ENCODE data around the gene SECTM1.
"Not testable (repeated sequence)": the region's sequence is repeated elsewhere in the genome, so short reads cannot be mapped to it uniquely, and the experiment has no call there.

SECTM1 gene

DNA sequence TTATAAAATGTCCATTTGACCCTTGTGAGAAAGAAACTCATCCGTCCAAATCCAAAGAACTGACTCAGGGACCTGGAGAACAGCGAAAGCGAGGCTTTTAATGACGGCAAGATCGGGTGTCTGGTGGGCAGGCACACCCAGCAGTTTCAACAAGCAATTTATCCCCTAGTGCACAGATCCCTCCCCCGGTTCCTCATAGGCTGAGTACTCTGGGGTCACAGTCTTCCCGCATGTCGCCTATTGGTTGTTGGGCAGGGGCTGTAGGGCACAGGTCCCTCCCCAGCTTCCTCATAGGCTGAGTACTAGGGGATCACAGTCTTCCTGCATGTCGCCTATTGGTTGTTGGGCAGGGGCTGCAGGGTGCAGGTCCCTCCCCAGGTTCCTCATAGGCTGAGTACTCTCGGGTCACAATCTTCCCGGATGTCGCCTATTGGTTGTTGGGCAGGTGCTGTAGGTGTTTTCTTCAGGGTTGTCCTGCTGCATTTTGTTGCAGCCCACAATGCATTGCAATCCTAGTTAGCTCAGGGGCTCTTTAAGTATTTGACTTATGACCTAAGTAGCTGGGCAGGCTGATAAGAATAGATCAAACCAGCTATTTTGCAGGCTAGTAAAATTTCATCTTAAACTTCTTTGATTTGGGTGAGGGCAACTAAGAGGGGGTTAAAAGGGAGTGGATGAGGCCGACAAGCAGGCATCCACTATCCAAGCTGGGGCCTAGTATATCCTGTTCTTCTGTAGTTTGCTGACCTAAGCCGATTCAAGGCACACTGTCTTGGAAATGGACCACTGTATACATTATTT is 34.4 kb upstream of the SECTM1 start:
- DNase-seq, result no peak

- no peak for DNase-seq
These were observed 33.2 kb upstream of the SECTM1 start for GRCh38 chr17:82366749-82367148.

- no peak for DNase-seq
These were observed 32.2 kb upstream of the SECTM1 start for GRCh38 chr17:82365606-82366295.

GRCh38 chr17:82361885-82362633 is 28.5 kb upstream of the SECTM1 start:
- no peak for DNase-seq

DNA sequence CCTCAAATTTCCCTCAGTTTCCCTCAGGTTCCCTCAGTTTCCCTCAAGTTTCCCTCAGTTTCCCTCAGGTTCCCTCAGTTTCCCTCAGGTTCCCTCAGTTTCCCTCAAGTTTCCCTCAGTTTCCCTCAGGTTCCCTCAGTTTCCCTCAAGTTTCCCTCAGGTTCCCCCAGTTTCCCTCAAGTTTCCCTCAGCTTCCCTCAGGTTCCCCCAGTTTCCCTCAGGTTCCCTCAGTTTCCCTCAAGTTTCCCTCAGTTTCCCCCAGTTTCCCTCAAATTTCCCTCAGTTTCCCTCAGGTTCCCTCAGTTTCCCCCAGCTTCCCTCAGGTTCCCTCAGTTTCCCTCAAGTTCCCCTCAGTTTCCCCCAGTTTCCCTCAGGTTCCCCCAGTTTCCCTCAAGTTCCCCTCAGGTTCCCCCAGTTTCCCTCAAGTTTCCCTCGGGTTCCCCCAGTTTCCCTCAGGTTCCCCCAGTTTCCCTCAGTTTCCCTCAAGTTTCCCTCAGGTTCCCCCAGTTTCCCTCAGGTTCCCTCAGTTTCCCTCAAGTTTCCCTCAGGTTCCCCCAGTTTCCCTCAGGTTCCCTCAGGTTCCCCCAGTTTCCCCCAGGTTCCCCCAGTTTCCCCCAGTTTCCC is 26.0 kb upstream of the SECTM1 start:
- DNase-seq, result not testable (repeated sequence)

GRCh38 chr17:82358465-82359350 is 25.1 kb upstream of the SECTM1 start, which contains the start of gene TEX19:
Gene TEX19 (plus strand): TSS chr17:82359247. CDS start chr17:82362151, 2,904 bp downstream.
- DNase-seq, result no peak

GRCh38 chr17:82357394-82357793 is 23.8 kb upstream of the SECTM1 start:
- DNase-seq, result no peak

- DNase-seq, result no peak
These were observed 23.3 kb upstream of the SECTM1 start for GRCh38 chr17:82356845-82357355.

DNA sequence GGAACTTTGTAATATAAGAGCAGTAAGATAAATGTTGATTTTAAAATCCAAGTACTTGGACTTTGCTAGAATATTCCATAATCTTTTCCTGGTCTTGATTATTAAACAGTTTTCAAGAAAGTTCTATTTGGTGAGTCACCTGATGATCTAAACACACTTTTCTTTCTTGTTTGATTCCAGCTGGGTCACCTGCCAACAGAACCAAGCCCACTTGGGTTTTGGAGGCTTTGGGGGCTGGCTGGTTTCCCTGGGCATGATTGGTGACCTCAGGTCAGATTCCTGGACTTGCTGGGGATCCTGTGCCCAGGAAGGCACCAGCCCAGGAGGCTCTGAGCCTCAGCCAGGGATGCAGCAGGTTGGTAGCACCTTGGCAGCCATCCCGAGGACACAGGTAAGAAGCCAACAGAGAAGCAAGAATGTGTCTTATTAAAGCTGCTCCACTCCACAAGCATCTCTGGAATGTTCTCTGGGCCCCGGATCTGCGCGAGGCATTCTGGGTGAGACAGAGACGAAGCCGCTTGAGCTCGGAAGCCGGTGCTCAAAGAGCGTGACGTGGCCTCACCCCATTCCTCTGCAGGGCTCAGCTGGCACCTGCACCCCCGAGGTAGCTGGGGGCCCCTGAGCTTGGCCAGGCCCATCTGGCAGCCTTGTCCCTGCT is 22.3 kb upstream of the SECTM1 start:
- DNase-seq, result peak; percentile 47

DNA sequence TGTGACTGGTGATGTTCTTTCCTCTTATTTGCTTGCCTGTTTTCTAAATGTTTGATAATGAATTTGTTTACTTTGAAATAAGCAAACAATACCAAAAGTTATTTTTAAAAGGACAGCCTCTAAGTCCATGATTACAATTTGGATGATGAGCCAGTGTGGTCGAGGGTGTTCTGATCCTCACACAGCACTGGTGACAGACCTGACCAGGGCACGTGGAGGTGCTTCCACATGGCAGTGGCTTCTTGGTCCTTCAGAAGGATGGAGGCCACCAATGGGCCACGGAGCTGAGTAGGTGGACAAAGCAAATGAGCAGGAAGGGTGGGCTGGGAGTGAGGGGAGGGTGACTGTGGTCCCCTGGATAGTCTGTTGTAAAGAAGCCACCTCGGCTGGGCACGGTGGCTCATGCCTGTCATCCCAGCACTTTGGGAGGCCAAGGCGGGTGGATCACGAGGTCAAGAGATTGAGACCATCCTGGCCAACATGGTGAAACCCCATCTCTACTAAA is 21.3 kb upstream of the SECTM1 start:
- no peak for DNase-seq

- DNase-seq, result no peak
These were observed 19.9 kb upstream of the SECTM1 start for GRCh38 chr17:82353484-82353883.

GRCh38 chr17:82351713-82352488 is 18.3 kb upstream of the SECTM1 start:
- peak; percentile 97 for DNase-seq

- no peak for DNase-seq
These were observed 17.7 kb upstream of the SECTM1 start for GRCh38 chr17:82351254-82351712.

GRCh38 chr17:82350182-82351030 is 16.8 kb upstream of the SECTM1 start:
- no peak for DNase-seq

GRCh38 chr17:82349287-82349701 is 15.7 kb upstream of the SECTM1 start:
- DNase-seq, result no peak

DNA sequence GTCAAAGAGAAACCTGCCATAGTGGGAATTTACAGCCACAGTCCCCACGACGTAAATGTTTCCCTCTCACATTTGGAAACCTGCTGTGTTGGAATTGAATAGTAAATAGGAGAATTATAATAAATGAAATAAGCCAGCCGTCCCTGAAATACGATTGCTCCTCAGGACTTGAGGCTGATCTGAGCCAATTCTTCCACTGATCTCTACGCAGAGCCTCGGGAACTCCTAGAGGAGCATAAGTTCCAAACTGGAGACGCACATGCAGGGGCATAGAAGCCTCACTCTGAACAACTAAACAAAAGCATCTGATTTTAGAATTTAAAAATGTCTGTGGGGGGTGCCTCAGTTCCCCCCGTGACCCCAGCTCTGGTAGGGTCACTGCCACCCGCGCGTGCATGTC is 15.3 kb upstream of the SECTM1 start:
- no peak for DNase-seq

DNA sequence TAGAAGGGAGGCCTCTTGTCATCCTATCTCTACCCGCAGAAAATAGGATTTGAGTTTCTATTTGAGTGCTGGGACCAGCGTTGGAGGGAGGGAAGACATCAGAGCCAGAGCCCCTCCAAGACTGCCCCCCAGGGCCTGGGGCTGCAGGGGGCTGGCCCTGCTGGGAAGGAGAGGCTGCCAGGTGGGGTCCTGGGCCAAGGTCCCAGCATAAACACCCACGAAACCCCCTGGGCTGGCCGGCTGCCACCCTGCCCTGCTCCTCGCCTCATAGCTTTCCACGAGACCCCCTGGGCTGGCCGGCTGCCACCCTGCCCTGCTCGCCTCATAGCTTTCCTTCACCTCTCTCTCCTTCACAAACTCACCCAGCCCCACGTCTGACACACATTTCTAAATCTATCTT is 14.9 kb upstream of the SECTM1 start:
- no peak for DNase-seq

DNA sequence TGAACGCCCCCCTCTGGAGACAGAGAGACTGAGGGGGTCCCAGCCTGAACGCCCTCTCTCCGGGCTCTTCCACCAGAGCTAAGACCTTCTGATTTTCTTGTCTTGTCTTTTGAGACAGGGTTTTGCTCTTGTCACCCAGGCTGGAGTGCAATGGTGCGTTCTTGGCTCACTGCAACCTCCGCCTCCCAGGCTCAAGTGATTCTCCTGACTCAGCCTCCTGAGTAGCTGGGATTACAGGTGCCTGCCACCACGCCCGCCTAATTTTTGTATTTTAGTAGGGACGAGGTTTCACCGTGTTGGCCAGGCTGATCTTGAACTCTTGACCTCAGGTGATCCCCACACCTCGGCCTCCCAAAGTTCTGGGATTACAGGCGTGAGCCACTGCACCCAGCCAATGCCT is 14.4 kb upstream of the SECTM1 start:
- not testable (repeated sequence) for DNase-seq
